Measurements from ENCODE around the gene TXNL4B.
"Not testable (repeated sequence)": the region's sequence is repeated elsewhere in the genome, so short reads cannot be mapped to it uniquely, and the experiment has no call there.

Gene TXNL4B

DNA sequence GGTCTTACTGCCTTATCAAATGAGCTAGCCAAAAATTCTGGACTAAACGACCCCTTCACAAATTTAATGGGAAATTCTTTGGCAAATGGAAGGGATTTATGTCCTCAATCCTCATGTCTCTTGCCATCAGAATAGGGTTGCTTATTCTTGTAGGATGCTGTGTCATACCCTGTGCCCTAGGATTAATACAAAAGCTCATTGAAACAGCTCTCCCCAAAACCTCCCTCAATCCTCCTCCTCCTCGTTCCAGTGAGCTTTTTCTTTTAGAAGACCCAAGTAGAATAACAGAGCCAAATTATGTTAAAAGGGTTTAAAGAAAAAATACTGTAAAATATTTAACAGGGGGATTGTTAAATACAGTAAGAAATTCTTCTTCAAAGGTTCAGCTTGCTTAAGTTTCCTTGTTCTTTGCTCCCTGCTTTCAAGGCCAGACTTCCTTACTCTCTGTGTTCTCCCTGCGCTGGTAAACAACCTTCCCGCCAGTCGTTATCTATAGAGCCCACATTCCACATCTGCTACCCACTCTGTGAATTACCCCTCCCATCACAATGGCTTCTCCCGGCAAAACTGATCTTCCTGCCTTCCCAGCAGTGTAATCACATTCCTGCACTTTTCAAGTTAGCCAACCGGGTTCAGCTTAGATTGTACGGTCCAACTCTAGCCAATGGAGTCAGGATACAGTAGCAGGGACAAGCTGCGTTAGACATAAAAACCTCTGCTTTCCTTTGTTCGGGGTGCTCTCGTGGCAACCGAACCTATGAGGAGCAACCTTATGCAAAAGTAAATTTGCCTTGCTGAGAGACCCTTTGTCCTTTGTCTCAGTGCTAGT is 20.7 kb downstream of the TXNL4B start:
- DNase-seq (ENCODE audit: low read depth) = no peak

DNA sequence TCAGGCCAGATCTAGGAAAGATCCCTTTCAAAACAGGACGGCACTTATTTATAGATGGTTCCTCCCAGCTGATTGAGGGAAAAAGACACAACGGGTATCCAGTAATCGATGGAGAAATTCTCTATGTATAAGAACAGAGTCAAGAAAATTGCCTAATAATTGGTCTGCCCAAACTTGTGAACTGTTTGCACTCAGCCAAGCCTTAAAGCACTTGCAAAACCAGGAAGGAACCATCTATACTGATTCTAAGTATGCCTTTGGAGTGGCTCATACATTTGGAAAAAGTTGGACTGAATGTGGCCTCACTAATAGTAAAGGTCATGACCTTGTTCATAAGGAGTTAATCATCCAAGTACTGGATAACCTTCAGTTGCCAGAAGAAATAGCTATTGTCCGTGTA is 24.5 kb downstream of the TXNL4B start:
- DNase-seq (ENCODE audit: low read depth) = no peak

DNA sequence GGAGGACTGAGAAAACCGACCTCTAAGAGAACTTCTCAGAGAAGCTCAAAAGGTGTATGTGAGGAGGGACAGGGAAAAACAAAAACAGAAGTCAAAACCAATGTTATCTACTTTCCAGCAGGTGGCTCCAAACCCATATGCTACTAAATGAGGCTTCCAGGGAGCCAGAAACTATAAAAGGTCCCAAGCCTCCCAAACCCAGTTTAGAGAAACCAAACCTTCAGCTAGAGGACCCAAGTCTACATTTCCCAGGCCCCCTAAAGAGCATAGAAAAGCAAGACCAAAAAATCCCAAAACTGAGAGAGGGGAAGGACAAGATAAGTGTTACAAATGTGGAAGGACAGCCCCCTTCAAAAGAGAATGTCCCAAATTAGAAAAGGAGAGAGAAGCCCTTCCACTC is 26.7 kb downstream of the TXNL4B start:
- no peak for DNase-seq (ENCODE audit: low read depth)

DNA sequence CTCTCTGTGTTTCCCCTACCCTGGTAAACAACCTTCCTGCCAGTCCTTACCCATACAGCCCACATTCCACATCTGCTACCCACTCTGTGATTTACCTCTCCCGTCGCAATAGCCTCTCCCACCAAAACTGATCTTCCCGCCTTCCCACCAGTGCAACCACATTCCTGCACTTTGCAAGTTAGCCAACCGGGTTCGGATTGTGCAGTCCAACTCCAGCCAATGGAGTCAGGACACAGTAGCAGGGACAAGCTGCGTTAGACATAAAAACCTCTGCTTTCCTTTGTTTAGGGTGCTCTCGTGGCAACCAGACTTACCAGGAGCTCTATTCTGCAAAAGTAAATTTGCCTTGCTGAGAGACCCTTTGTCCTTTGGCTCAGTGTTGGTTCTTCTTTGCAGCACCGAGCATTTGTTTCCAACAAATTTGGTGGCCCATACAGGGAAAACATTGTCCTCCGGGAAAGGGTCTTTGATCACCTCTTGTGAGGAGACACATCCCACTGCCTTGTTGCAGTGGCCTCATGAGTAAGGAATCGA is 29.0 kb downstream of the TXNL4B start:
- no peak for DNase-seq (ENCODE audit: low read depth)

DNA sequence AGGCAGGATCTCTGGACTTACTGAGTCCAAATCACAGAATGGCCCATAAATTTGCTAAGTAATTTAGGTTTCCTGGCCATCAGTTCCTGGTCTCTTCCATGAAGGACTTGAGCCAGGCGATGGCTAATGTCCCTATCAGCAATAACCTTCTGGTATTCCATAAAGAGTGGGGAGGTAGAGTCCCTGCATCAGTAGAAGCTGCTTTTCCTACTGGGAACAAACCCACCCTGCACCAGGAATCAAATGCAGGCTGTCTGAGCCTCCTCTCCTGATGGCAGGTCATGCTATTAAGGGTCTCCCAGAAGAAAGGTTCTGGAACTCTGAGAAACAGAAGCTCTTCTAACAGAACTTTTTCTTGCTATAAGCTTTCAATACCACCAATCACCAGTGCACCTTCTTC is 31.9 kb downstream of the TXNL4B start:
- DNase-seq (ENCODE audit: low read depth) = no peak

DNA sequence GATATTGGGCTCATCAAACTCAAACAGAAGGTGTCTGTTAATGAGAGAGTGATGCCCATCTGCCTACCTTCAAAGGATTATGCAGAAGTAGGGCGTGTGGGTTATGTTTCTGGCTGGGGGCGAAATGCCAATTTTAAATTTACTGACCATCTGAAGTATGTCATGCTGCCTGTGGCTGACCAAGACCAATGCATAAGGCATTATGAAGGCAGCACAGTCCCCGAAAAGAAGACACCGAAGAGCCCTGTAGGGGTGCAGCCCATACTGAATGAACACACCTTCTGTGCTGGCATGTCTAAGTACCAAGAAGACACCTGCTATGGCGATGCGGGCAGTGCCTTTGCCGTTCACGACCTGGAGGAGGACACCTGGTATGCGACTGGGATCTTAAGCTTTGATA is 33.0 kb downstream of the TXNL4B start:
- DNase-seq (ENCODE audit: low read depth) = no peak

DNA sequence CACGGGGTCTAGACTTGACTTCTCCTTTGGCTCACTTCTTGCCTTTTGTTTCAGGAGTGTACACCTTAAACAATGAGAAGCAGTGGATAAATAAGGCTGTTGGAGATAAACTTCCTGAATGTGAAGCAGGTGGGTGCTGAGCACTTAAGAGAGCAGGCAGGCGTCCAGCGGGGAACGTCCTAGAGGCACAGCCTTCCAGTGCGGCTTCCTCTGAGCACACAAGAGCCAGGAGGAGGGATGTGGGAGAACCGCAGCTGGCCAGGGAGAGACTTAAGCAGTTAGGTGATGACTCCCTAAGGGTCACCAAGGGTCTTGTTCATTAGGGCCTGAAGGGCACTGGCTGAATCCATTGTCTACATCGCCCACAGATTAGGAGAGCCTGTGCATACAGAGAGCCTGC is 34.4 kb downstream of the TXNL4B start:
- DNase-seq (ENCODE audit: low read depth) = not testable (repeated sequence)

DNA sequence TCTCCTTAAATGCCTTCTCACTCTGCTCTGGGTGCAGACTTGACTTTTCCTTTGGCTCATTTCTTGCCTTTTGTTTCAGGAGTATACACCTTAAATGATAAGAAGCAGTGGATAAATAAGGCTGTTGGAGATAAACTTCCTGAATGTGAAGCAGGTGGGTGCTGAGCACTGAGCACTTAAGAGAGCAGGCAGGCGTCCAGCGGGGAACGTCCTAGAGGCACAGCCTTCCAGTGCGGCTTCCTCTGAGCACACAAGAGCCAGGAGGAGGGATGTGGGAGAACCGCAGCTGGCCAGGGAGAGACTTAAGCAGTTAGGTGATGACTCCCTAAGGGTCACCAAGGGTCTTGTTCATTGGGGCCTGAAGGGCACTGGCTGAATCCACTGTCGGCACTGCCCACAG is 36.1 kb downstream of the TXNL4B start:
- DNase-seq (ENCODE audit: low read depth) = not testable (repeated sequence)

DNA sequence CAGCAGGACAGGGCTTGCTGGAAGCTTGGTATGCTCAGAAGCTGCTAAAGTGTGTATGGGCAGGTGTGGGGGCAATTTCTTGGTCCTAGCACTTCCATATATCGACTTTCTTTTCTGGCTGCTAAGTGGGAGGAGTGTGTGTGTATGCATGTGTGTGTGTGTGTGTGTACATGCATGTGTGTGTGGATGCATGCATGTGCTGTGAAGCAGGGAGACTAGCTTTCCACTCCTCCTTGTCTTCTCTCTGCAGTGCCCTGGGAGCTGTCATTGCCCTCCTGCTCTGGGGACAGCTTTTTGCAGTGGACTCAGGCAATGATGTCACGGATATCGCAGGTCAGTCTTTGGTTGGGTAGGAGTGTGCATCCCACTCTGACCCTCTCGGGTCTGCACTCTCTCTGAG is 37.5 kb downstream of the TXNL4B start:
- no peak for DNase-seq (ENCODE audit: low read depth)

DNA sequence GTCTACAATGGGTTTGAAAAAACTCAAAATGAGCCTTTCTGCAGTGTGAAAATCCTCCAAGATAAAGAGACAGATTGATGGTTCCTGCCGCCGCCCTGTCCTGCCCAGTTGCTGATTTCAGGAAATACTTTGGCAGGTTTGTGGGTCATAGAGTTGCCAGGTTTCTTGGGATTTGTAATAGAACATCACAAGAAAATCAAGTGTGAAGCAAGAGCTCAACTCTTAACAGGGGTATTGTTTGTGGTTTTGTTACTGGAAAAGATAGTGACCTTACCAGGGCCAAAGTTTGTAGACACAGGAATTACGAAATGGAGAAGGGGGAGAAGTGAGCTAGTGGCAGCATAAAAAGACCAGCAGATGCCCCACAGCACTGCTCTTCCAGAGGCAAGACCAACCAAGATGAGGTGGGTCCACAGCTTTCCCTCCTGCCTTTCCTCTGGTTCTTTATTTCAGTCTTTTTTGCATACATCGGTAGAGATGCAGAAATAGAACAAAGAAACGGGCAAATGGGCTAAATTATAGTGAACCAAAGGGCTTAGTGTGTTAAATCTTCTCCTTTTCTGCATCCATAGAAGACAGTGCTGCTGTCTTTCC is 39.1 kb downstream of the TXNL4B start, which contains the start of gene HP:
Gene HP (plus strand): TSS at position 252 of the 594 bp plus-strand sequence. CDS start 148 bp downstream, at position 400.
- DNase-seq (ENCODE audit: low read depth) = not testable (repeated sequence)

DNA sequence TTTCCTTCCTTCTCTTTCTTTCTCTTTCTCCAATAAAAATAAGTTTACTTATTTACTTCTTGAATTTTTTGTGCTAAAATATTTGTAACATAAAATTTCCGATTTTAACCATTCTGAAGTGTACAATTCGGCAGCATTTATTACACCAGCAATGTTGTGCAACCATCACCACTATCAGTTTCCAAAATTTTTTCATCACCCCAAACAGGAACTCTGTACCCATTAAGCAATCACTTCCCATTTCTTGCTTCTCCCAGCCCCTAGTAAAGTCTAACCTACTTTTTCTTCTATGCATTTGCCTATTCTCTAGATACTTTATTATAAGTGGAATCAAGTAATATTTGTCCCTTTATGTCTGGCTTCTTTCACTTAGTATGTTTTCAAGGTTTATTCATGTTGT is 41.6 kb downstream of the TXNL4B start:
- DNase-seq (ENCODE audit: low read depth) = no peak

DNA sequence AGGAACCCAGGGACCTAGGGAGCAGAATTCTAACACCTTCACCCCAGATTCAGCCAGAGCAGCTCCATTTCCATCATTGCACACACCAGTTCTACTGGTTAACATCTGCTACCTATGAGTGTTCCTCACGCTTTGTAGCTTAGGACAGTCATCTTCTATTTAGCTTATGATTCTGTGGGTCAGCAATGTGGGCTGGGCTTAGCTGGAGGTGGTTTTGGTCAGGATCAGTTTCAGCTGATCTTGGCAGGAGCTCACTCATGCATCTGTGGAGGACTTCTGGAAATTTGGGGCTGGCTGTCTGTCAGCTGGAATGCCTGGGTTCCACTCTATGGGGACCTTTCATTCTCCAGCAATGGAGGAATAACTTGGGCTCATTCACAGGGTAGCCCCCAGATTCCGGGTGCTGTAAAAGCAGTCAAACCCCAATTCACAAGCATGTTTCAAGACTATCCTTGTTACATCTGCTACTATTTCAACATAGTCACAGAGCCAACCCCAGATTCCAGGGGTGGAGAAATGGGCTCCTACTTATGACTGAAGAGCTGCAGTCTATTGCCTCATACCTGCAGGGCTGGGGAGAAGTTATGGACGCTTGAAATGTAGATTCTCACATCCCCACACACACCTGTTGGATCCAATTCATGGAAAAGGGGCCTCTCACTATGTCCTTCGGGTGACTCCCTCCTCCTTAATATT is 42.5 kb downstream of the TXNL4B start:
- no peak for DNase-seq (ENCODE audit: low read depth)

DNA sequence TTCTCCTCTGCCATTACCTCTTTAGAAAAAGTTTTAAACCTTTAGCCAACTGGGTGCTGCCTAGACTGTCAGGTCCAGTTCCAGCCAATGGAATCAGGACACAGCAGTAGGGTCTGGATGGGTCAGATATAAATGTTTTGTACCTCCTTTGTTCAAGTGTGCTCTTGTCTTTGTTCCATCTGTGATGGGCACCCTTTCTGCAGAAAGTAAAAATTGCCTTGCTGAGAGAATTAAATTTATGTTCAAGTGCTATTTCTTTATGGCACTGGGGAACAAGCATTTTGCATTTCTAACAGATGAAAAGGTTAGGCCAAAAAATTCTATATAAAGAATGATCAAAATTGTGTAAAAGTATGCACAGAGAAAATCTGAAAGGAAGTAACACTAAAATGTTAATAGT is 44.3 kb downstream of the TXNL4B start:
- no peak for DNase-seq (ENCODE audit: low read depth)

DNA sequence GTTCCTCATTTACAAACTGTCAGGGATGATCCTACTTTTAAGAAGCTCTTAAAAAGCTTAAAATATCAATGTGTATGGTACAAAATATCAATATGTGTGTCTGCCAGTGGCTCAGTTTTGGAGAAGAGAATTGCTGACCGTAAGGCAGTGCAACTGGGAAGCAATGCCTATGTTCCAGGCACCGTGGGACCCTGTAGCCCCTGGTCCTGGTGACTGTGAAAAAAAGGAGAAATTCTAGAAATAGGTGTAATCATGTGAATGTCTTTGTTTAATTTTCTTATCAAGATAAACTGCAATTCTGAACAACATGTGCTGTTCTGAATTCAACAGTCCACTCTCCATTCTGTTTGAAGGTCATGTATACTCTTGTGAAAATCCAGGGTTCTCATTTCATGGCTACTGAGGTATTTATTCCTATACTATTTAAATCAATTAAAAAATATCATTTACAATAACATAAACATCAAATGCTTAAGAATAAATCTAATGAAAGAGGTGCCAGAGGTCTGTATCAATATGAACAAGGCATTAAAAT is 48.5 kb downstream of the TXNL4B start:
- no peak for DNase-seq (ENCODE audit: low read depth)

DNA sequence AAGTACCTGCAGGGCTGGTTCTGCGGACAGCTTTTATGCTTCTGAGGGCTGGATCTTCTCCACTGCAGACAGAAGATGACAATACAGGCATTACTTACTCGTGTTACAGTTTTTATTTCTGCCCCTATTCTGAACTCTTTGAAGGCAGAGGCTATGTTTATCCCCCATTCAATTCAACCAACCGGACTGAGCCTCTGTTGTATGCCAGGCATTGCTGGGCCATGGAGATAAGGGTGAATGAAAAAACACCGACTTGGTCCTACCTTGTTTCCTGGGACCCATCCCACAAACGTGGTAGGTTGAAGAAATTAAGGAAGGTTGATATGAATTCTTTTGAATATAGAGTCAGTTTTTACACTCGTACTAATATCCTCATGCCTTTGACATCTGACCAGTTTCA is 49.1 kb downstream of the TXNL4B start:
- DNase-seq (ENCODE audit: low read depth) = no peak

DNA sequence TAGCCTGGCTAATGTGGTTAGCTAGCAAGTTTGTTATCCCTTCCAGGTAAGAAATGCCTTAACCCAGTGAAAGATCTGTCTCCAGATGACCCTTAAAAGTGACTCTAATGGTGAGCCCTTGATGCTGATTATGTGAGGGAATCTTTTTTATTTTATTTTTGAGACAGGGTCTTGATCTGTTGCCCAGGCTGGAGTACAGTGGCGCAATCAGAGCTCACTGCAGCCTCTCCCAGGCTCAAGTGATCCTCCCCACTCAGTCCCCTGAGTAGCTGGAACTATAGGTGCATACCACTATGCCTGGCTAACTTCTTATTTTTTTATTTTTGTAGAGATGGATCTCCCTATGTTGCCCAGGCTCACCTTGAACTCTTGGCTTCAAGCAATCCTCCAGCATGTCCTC is 49.9 kb downstream of the TXNL4B start:
- no peak for DNase-seq (ENCODE audit: low read depth)

DNA sequence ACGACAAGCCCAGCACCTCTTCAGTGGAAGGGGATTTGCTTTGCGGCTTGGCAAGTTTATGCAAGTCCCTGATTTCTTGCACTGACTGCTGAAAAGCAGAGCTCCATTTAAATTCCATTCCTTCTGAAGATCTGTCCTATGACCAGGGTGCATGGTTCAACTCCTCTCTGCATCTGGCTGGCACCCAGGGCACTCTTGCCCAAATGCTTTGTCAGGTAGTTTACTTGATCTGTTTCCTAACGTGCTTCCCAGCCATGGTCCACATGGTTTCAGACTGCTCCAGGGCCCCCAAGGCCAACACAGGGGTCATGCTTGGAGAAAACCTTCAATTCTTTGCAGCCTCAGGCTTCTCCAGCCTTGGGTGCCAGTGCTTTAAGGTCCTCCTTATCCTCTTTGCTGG is 50.4 kb downstream of the TXNL4B start:
- DNase-seq (ENCODE audit: low read depth) = no peak

DNA sequence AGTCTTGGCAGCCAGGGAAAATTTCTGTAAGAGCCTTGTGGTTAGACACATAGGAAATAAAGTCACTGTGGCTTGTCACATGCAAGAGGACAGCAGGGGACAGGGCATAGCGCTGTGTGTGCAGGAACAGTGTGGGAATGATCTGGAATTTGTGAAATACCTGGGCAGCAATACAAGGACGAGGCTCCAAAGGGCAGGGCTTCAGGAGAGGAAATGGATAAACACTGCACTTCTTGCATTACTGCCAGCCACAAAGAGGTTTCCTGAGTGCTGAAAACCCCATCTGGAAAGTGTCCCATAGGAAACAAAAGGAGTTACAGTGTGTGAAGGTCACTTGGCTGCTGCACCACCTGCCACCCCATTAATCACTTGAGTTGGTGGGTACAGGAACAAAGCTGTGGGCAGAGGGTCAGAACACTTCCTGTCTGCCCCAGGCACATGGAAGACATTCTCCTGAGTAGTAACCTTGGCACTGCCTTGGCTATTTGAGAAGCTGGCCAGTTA is 51.2 kb downstream of the TXNL4B start:
- DNase-seq (ENCODE audit: low read depth) = no peak

DNA sequence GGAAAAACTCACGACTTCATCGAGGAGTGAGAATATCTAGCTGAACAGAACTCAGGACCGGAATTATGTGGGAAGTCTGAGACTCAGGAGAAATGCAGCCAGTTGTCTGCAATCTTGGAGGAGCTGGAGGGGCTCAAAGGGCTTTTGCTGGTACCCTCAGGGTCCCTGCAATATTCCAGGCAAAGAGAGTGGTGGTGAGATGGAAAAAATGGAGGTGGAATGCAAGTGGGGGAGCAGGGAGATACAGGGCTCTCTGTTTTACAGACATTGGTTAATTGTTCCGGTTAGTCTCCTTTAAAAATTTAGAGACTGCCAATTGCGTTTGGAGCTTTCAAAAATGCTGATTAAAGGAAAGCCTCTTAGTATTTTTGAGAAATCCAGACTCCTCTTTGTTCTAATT is 57.3 kb downstream of the TXNL4B start:
- no peak for DNase-seq (ENCODE audit: low read depth)
